Neutrophil (primary cell): Measurements from ENCODE around the gene PTCSC3.

ENCODE experiments used
- H3K27ac ChIP-seq: fragments of 200-600 bp; sonication (generic); 2 replicates; pipeline ENCODE4 v1.5.1; 2016; ENCODE audit warnings: mild to moderate bottlenecking, moderate library complexity
- H3K27me3 ChIP-seq: fragments of 200-600 bp; sonication (generic); 2 replicates; pipeline ENCODE4 v1.6.0; 2016; ENCODE audit warnings: mild to moderate bottlenecking
- H3K36me3 ChIP-seq: fragments of 200-600 bp; sonication (generic); 2 replicates; pipeline ENCODE4 v1.5.1; 2017
- H3K4me1 ChIP-seq, 2 experiments: fragments of 200-600 bp in 1 of 2; sonication (generic) in 1 of 2; 1 replicate in 1 of 2; 2 replicates in 1 of 2; pipeline versions ENCODE4 v1.5.1 to v1.6.1; 2013 to 2016; ENCODE audit warnings: low read depth in 1 of 2, low read length in 1 of 2, mild to moderate bottlenecking in 1 of 2, moderate library complexity in 1 of 2; ENCODE audit not compliant: control insufficient read depth in 1 of 2, insufficient read depth in 1 of 2
- H3K4me3 ChIP-seq, 2 experiments: fragments of 200-600 bp in 1 of 2; sonication (generic) in 1 of 2; 1 replicate in 1 of 2; 2 replicates in 1 of 2; pipeline ENCODE4 v1.5.1; 2013 to 2016; ENCODE audit warnings: low read depth in 1 of 2, low read length in 1 of 2, mild to moderate bottlenecking in 1 of 2, moderate library complexity in 1 of 2
- H3K9me3 ChIP-seq: fragments of 200-600 bp; sonication (generic); 2 replicates; pipeline ENCODE4 v1.5.1; 2016
- TF ChIP-seq, protein P1 (sequence below): fragments of 200-600 bp; sonication (generic); IDR thresholded peaks from 2 replicates; pipeline ENCODE4 v1.5.1; 2016; ENCODE audit warnings: antibody characterized with exemption

The PTCSC3 gene

DNA sequence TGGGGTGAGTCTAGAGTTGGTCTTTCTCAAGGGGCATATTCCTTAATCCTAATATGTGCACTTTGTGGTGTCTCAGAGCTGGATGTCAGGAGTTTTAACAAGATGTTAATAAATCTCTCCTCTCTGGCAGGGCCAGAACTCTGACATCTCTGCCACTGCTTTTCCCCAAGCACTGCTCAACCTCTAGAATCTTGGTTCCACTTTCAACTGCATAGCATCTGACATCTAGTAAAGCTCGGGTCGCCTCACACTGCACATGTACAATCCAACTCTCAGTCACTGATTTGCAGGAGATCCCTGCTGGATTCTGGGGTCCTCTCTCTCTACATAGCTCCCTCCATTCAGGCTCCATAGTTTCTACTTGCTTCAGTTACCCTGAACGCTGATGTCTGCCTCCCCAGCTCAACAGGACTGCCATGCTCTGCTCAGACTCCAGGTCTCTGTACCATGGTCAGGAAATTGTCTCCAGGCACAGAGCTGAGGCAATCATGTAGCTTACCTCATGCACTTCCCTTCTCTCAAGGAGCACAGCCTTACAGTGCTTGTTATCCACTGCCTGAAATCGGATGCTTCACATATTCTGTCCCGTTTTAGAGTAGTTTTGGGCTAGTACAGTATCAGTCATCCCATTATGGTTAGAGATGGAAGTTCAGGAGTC lies 1.6 kb downstream of the PTCSC3 start:
- Histone ChIP-seq H3K4me1 (no peaks in the 10 kb centered on the region), H3K4me3 (no peak overlapping the region), H3K27me3 (peaks cover 6% of the 10 kb centered on the region), H3K27ac (no peak overlapping the region), H3K9me3 (no peaks in the 10 kb centered on the region), H3K36me3 (no peaks in the 10 kb centered on the region)
- TF ChIP-seq, protein P1, sequence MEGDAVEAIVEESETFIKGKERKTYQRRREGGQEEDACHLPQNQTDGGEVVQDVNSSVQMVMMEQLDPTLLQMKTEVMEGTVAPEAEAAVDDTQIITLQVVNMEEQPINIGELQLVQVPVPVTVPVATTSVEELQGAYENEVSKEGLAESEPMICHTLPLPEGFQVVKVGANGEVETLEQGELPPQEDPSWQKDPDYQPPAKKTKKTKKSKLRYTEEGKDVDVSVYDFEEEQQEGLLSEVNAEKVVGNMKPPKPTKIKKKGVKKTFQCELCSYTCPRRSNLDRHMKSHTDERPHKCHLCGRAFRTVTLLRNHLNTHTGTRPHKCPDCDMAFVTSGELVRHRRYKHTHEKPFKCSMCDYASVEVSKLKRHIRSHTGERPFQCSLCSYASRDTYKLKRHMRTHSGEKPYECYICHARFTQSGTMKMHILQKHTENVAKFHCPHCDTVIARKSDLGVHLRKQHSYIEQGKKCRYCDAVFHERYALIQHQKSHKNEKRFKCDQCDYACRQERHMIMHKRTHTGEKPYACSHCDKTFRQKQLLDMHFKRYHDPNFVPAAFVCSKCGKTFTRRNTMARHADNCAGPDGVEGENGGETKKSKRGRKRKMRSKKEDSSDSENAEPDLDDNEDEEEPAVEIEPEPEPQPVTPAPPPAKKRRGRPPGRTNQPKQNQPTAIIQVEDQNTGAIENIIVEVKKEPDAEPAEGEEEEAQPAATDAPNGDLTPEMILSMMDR, result no peak

DNA sequence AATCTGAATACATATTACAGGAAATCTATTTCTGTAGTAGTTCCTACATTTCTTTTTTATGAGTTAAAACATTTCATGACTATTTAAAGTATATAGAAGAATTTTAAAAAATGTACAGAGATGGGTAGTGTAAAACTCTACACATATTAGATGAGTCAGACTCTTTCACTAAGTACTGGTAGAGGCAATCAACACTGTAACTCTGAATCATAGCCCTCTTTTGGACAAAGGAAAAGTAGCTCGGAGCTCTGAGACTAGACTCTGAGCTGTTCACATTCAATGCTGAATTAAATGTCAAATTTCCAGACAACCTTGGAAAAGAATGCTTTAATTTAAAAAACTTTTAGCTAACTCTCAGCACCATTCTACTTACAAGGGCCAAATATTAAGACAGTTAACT lies 3.4 kb downstream of the PTCSC3 start:
- Histone ChIP-seq H3K27ac (no peak overlapping the region), H3K36me3 (no peaks in the 10 kb centered on the region), H3K27me3 (peaks cover 12% of the 10 kb centered on the region), H3K9me3 (no peaks in the 10 kb centered on the region), H3K4me3 (no peak overlapping the region), H3K4me1 (no peaks in the 10 kb centered on the region)
- TF ChIP-seq, protein P1, result no peak

DNA sequence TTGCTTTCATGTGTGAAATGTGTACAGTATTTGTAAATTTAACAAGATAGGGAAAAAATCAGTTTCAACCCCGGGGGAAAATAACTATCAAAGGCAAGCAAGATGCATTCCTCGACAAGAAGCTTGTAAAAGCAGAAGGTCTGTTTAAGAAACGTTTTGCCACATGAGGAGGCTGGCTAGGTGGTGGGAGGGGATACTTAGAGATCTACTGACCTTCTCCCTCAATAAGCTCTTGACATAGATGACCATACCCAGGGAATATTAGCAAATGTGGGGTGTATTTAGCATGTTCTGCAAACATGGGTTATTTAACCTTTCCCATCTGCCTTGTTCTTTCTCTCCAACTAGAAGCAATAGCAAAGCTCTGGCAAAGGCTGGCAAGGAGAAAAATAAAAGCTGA lies 4.9 kb downstream of the PTCSC3 start:
- H3K4me1 ChIP-seq, result no peaks in the 10 kb centered on the region
- H3K36me3 ChIP-seq, result no peaks in the 10 kb centered on the region
- TF ChIP-seq, protein P1, result no peak
- peaks cover 12% of the 10 kb centered on the region for H3K27me3 ChIP-seq
- no peak overlapping the region for H3K27ac ChIP-seq
- no peak overlapping the region for H3K4me3 ChIP-seq
- H3K9me3 ChIP-seq, result no peaks in the 10 kb centered on the region

GRCh38 chr14:36167431-36167830 lies 9.1 kb downstream of the PTCSC3 start:
- no peaks in the 10 kb centered on the region for H3K4me1 ChIP-seq
- H3K9me3 ChIP-seq, result no peaks in the 10 kb centered on the region
- TF ChIP-seq, protein P1, result no peak
- no peaks in the 10 kb centered on the region for H3K36me3 ChIP-seq
- peaks cover 12% of the 10 kb centered on the region for H3K27me3 ChIP-seq
- no peak overlapping the region for H3K4me3 ChIP-seq
- H3K27ac ChIP-seq, result no peak overlapping the region

GRCh38 chr14:36163451-36163850 lies 13.1 kb downstream of the PTCSC3 start:
- H3K27ac ChIP-seq, result no peak overlapping the region
- TF ChIP-seq, protein P1, result no peak

More at GRCh38 chr14:36163451-36163850, 13.1 kb downstream of the PTCSC3 start:
- H3K4me3 ChIP-seq, result no peak overlapping the region
- no peaks in the 10 kb centered on the region for H3K4me1 ChIP-seq
- H3K9me3 ChIP-seq, result no peaks in the 10 kb centered on the region
- no peaks in the 10 kb centered on the region for H3K27me3 ChIP-seq
- no peaks in the 10 kb centered on the region for H3K36me3 ChIP-seq
